Karpas-422 (cell line): Measurements from ENCODE around the gene SYNGR3. TPM values are rescaled to one million over a fixed set of nuclear protein-coding genes. Genes with fewer than 3 reads are reported as not detected.

Experiments used
- DNase-seq: peaks from one replicate; pipeline ENCODE4 v3.0.0-alpha.2; 2015
- H2AFZ ChIP-seq: fragments of 200-600 bp; sonication (generic); 2 replicates; pipeline ENCODE4 v1.6.1; 2014; ENCODE audit warnings: antibody characterized with exemption, low read length, mixed read lengths
- H3K27ac ChIP-seq: fragments of 200-600 bp; sonication (generic); 2 replicates; pipeline ENCODE4 v1.5.1; 2014; ENCODE audit warnings: mild to moderate bottlenecking, low read length, moderate library complexity
- H3K27me3 ChIP-seq: fragments of 200-600 bp; sonication (generic); 2 replicates; pipeline ENCODE4 v1.6.1; 2014; ENCODE audit warnings: low read length, mixed read lengths
- H3K36me3 ChIP-seq: fragments of 200-600 bp; sonication (generic); 2 replicates; pipeline ENCODE4 v1.6.1; 2014; ENCODE audit warnings: low read length, mixed read lengths; ENCODE audit not compliant: insufficient read depth
- H3K4me1 ChIP-seq: fragments of 200-600 bp; sonication (generic); 2 replicates; pipeline ENCODE4 v1.6.1; 2014; ENCODE audit warnings: mild to moderate bottlenecking, low read length, mixed read lengths
- H3K4me2 ChIP-seq: fragments of 200-600 bp; sonication (generic); 2 replicates; pipeline ENCODE4 v1.6.1; 2014; ENCODE audit warnings: low read length, low read depth, mild to moderate bottlenecking; ENCODE audit not compliant: poor library complexity, severe bottlenecking
- H3K4me3 ChIP-seq: fragments of 200-600 bp; sonication (generic); 2 replicates; pipeline ENCODE4 v1.5.1; 2014; ENCODE audit warnings: mild to moderate bottlenecking, antibody characterized with exemption, low read length, mixed read lengths
- H3K79me2 ChIP-seq: fragments of 200-600 bp; sonication (generic); 2 replicates; pipeline ENCODE4 v1.6.1; 2014; ENCODE audit warnings: mild to moderate bottlenecking, low read length, mixed read lengths
- H3K9ac ChIP-seq: fragments of 200-600 bp; sonication (generic); 2 replicates; pipeline ENCODE4 v1.6.0; 2014; ENCODE audit warnings: low read length
- H3K9me2 ChIP-seq: fragments of 200-600 bp; sonication (generic), shearing (Covaris generic); replicated peaks from 2 replicates; pipeline ENCODE4 v1.6.0; 2014; ENCODE audit warnings: mild to moderate bottlenecking, low read length, moderate library complexity; ENCODE audit not compliant: insufficient read depth
- H3K9me3 ChIP-seq: fragments of 300-700, 200-600 bp; sonication (generic); 2 replicates; pipeline ENCODE4 v1.6.1; 2014; ENCODE audit warnings: low read length, mixed read lengths
- H4K20me1 ChIP-seq: fragments of 200-600 bp; sonication (generic); 2 replicates; pipeline ENCODE4 v1.6.1; 2014; ENCODE audit warnings: mild to moderate bottlenecking, antibody characterized with exemption, low read length, low read depth; ENCODE audit not compliant: insufficient read depth
- total RNA-seq: library from RNA; depleted of rRNA; stranded (reverse); fragments of >200 nt; shearing (Covaris generic); gene quantifications from 2 replicates; pipeline ENCODE4 v1.2.3, GENCODE V29; 2014; ENCODE audit warnings: low replicate concordance

SYNGR3 gene
- total RNA-seq, 1 experiment from 2014 or later = 5.3 TPM

GRCh38 chr16:1992704-1993317 lies 3.0 kb downstream of the SYNGR3 start:
- H3K9ac ChIP-seq = no peak overlapping the region
- H4K20me1 ChIP-seq = no peaks in the 10 kb centered on the region
- H3K36me3 ChIP-seq = no peaks in the 10 kb centered on the region; the same call in 1 of the 2 replicates
- H3K9me2 ChIP-seq = no peaks in the 10 kb centered on the region
- H3K4me3 ChIP-seq = no peak overlapping the region
- H3K4me2 ChIP-seq = no peak overlapping the region
- no peak for DNase-seq
- no peak overlapping the region for H3K27ac ChIP-seq
- H3K27me3 ChIP-seq = no peaks in the 10 kb centered on the region
- H3K79me2 ChIP-seq = no peaks in the 10 kb centered on the region
- H2AFZ ChIP-seq = no peak overlapping the region
- H3K9me3 ChIP-seq = no peaks in the 10 kb centered on the region
- peaks cover 21% of the 10 kb centered on the region for H3K4me1 ChIP-seq

DNA sequence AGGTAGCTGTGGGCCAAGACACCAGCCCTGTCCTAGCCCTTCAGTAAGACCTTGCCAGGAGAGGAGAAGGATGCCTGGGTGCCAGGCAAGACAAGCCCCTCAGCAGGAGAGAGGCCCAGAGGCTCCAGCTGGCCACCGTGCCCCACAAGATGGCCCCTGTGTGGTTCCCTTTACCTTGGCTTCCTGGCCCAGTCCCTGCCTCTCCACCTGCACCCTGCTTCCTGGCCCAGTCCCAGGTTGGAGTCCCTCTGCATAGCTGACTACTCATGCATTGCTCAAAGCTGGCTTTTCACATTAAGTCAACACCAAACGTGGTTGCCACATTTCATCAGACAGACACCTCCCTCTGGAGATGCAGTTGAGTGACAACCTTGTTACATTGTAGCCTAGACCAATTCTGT lies 4.0 kb downstream of the SYNGR3 start:
- no peak overlapping the region for H3K9ac ChIP-seq
- no peak for DNase-seq
- no peak overlapping the region for H3K4me3 ChIP-seq
- H3K4me1 ChIP-seq = peaks cover 21% of the 10 kb centered on the region
- H3K79me2 ChIP-seq = no peaks in the 10 kb centered on the region
- no peak overlapping the region for H3K4me2 ChIP-seq
- H3K27me3 ChIP-seq = no peaks in the 10 kb centered on the region
- H4K20me1 ChIP-seq = no peaks in the 10 kb centered on the region
- H3K27ac ChIP-seq = no peak overlapping the region
- H2AFZ ChIP-seq = no peak overlapping the region
- no peaks in the 10 kb centered on the region for H3K9me3 ChIP-seq
- no peaks in the 10 kb centered on the region; the same call in 1 of the 2 replicates for H3K36me3 ChIP-seq
- no peaks in the 10 kb centered on the region for H3K9me2 ChIP-seq

- Histone ChIP-seq H3K27ac (no peak overlapping the region), H4K20me1 (peaks cover 10% of the 10 kb centered on the region; the same call in 1 of the 2 replicates), H3K4me3 (no peak overlapping the region), H3K36me3 (peaks cover 7% of the 10 kb centered on the region), H3K9me2 (no peaks in the 10 kb centered on the region), H3K4me2 (no peak overlapping the region), H3K27me3 (no peaks in the 10 kb centered on the region), H3K4me1 (no peaks in the 10 kb centered on the region), H3K79me2 (peaks cover under 1% of the 10 kb centered on the region; the same call in 1 of the 2 replicates), H3K9ac (no peak overlapping the region), H2AFZ (no peak overlapping the region), H3K9me3 (no peaks in the 10 kb centered on the region)
- no peak for DNase-seq
Measured at GRCh38 chr16:1997494-1998359, 8.0 kb downstream of the SYNGR3 start.

DNA sequence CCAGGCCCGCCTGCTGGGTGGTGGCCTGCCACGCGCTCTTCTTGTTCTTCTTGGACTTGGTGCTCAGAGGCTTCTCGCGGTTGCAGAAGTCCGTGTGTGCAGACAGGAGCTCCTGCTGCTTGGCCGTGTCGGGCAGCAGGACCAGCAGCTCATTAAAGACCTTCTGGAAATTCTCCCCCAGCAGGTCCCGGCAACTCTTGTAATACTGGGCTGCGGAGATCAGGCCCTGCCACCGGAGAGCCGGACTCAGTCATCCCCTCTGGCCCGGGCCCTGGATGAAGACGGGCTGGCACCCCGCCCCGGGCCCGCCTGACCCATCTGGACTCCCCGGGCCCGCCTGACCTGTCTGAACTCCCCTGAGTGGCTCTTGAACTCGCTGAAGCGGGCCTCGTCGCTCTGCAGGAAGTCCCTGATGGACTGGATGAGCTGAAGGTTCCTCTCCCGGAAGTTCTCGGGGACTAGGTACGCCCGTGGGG lies 8.6 kb downstream of the SYNGR3 start:
- Histone ChIP-seq H3K27ac (no peak overlapping the region), H3K4me1 (no peaks in the 10 kb centered on the region), H3K36me3 (peaks cover 11% of the 10 kb centered on the region), H3K9me3 (no peaks in the 10 kb centered on the region), H3K27me3 (no peaks in the 10 kb centered on the region), H2AFZ (no peak overlapping the region), H3K4me2 (no peak overlapping the region), H3K79me2 (peaks cover 7% of the 10 kb centered on the region), H3K9me2 (no peaks in the 10 kb centered on the region), H3K9ac (no peak overlapping the region), H3K4me3 (no peak overlapping the region), H4K20me1 (peaks cover 17% of the 10 kb centered on the region)
- no peak for DNase-seq

GRCh38 chr16:1998852-1999801 lies 9.4 kb downstream of the SYNGR3 start:
- Histone ChIP-seq H2AFZ (no peak overlapping the region), H3K79me2 (peaks cover 11% of the 10 kb centered on the region), H3K4me2 (no peak overlapping the region), H4K20me1 (peaks cover 22% of the 10 kb centered on the region), H3K9ac (no peak overlapping the region), H3K36me3 (peaks cover 14% of the 10 kb centered on the region), H3K27me3 (no peaks in the 10 kb centered on the region), H3K9me2 (no peaks in the 10 kb centered on the region), H3K4me1 (peaks cover 2% of the 10 kb centered on the region), H3K4me3 (no peak overlapping the region), H3K27ac (no peak overlapping the region), H3K9me3 (no peaks in the 10 kb centered on the region)
- DNase-seq = no peak

DNA sequence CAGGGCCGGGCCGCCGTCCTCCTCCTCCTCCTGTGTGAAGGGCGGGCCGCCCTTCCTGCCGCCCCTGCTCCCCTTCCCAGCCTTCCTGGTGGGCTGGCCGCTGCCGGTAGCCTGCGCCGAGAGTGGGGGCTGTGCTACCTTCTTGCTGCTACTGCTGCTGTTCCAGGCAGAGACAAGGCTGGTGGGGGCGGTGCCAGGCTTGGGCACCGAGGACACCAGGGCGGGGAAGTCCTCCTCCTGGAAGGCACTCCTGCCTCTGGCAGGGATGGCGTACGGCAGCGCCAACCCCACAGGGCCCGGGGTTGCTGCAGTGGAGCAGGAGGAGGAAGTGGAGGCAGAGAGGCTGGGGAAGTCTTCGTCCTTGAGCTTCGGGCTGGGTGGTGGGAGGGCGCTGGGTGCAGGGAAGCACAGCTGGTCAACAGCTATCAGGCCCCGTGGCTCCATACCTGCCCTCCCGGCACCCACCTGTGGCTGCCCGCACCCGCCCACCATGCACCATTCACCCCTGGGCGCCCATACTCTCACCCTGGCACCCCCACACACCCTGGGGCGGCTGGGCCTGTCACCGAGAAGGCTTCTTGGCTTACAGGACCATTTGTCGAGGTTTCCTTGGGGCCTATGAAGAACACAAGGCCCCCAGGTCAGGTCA lies 10.2 kb downstream of the SYNGR3 start:
- Histone ChIP-seq H3K9ac (no peak overlapping the region), H3K79me2 (peaks cover 18% of the 10 kb centered on the region), H4K20me1 (peaks cover 31% of the 10 kb centered on the region), H2AFZ (no peak overlapping the region), H3K9me3 (no peaks in the 10 kb centered on the region), H3K27me3 (no peaks in the 10 kb centered on the region), H3K4me3 (no peak overlapping the region), H3K9me2 (no peaks in the 10 kb centered on the region), H3K36me3 (peaks cover 14% of the 10 kb centered on the region), H3K4me2 (no peak overlapping the region), H3K4me1 (peaks cover 9% of the 10 kb centered on the region), H3K27ac (no peak overlapping the region)
- no peak for DNase-seq

- H2AFZ ChIP-seq = no peak overlapping the region
- H3K36me3 ChIP-seq = peaks cover 14% of the 10 kb centered on the region
- no peak for DNase-seq
- no peaks in the 10 kb centered on the region for H3K9me3 ChIP-seq
- peaks cover 28% of the 10 kb centered on the region for H3K79me2 ChIP-seq
- H3K4me2 ChIP-seq = no peak overlapping the region
- no peak overlapping the region for H3K27ac ChIP-seq
- H3K9me2 ChIP-seq = no peaks in the 10 kb centered on the region
- H3K4me1 ChIP-seq = peaks cover 19% of the 10 kb centered on the region
- H3K9ac ChIP-seq = no peak overlapping the region
- H4K20me1 ChIP-seq = peaks cover 40% of the 10 kb centered on the region
- H3K27me3 ChIP-seq = no peaks in the 10 kb centered on the region
- no peak overlapping the region for H3K4me3 ChIP-seq
Measured at GRCh38 chr16:2001035-2001434, 11.3 kb downstream of the SYNGR3 start.
